ENCODE data around the gene GALNT6. TPM values are rescaled to one million over a fixed set of nuclear protein-coding genes. Genes with fewer than 3 reads are reported as not detected.
A peak's percentile ranks its signal among the peaks of the same experiment; 100 is the strongest.
"Not testable (repeated sequence)": the region's sequence is repeated elsewhere in the genome, so short reads cannot be mapped to it uniquely, and the experiment has no call there.

GALNT6 gene
- total RNA-seq, 1 experiment from 2014 or later = 9.8 TPM

DNA sequence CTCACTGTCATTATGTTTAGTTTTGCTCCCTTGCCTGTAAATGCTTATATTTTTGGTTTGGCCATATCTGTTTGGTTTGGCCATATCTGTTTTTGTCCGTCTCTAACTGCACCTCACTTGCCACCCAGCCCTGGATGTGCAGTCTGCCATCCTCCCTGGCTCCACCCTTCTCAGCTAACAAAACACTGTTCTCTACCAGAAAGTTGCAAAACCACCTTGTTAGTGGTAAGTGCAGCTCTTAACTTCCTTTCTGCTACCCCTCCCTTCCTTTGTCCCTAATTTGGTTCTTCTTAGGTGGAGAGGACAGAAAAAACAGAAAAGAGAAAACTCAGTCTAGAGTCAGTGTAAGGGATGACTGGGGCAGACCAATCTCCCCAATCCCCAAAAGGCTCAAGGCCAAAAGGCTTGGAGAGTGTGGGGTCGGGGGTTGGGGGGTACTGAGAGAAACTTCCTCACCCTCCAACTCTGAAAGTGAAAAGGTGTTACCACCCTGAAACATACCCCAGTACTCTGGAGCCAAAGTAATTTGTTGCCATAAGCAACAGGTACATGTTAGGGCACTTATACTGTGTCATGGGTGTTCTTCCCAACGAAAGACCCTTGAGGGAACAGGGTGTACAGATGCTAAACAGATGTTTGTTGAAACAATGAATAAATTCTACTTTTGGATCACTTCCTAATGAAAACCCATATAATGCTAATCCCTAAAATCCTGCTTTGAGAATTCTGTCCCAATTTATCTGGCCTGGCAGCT lies 72.2 kb downstream of the GALNT6 start:
- no peaks in the 10 kb centered on the region for H3K79me2 ChIP-seq (ENCODE audit: insufficient read depth, low read length)
- no peak overlapping the region for H3K4me2 ChIP-seq (ENCODE audit: insufficient read depth, insufficient read length, low read length)
- Mint-ChIP-seq H3K4me3 (no peak overlapping the region), H3K36me3 (ENCODE audit: insufficient read depth in 1 of 3, low read depth in 3 of 3) (peaks cover 0 to 4% (median 0%) of the 10 kb centered on the region in 3 experiments; a peak in 2 of 7 replicates), H3K27ac (peak overlapping the region in 2 of 3 experiments; percentile 19 to 97; a peak in 4 of 7 replicates), H3K9me3 (no peaks in the 10 kb centered on the region), H3K27me3 (ENCODE audit: low read depth) (no peaks in the 10 kb centered on the region), H3K4me1 (peaks cover 39 to 53% of the 10 kb centered on the region in 2 experiments)
- H3K18ac ChIP-seq (ENCODE audit: insufficient read length, low read depth, low read length) = peak overlapping the region; percentile 7
- no peak overlapping the region for H2BK5ac ChIP-seq (ENCODE audit: insufficient read length, low read length)
- no peak overlapping the region for H3K27ac ChIP-seq (ENCODE audit: insufficient read length, low read depth, low read length)
- H3K23me2 ChIP-seq (ENCODE audit: insufficient read length, low read depth, low read length, poor library complexity, severe bottlenecking) = no peaks in the 10 kb centered on the region
- no peak overlapping the region for H2AK5ac ChIP-seq (ENCODE audit: insufficient read length, low read length)
- H3K4me1 ChIP-seq (ENCODE audit: insufficient read depth, low read length) = peaks cover 11% of the 10 kb centered on the region; the same call in 1 of the 2 replicates
- TF ChIP-seq, protein P1, sequence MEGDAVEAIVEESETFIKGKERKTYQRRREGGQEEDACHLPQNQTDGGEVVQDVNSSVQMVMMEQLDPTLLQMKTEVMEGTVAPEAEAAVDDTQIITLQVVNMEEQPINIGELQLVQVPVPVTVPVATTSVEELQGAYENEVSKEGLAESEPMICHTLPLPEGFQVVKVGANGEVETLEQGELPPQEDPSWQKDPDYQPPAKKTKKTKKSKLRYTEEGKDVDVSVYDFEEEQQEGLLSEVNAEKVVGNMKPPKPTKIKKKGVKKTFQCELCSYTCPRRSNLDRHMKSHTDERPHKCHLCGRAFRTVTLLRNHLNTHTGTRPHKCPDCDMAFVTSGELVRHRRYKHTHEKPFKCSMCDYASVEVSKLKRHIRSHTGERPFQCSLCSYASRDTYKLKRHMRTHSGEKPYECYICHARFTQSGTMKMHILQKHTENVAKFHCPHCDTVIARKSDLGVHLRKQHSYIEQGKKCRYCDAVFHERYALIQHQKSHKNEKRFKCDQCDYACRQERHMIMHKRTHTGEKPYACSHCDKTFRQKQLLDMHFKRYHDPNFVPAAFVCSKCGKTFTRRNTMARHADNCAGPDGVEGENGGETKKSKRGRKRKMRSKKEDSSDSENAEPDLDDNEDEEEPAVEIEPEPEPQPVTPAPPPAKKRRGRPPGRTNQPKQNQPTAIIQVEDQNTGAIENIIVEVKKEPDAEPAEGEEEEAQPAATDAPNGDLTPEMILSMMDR (conservative IDR thresholded peaks at IDR 0.05) = no peak
- no peaks in the 10 kb centered on the region for H3K79me1 ChIP-seq (ENCODE audit: insufficient read depth, low read depth, low read length, poor library complexity, severe bottlenecking)
- no peak overlapping the region for H3K4ac ChIP-seq (ENCODE audit: low read depth, low read length)
- no peaks in the 10 kb centered on the region for H3K9me3 ChIP-seq (ENCODE audit: control insufficient read depth, low read depth, low read length)
- H3K14ac ChIP-seq (ENCODE audit: insufficient read depth, low read length) = no peak overlapping the region
- H4K8ac ChIP-seq (replicated peaks; ENCODE audit: insufficient read length, low read depth, low read length) = no peak overlapping the region
- no peak overlapping the region for H4K91ac ChIP-seq (ENCODE audit: insufficient read length, low read depth, low read length)
- H2BK15ac ChIP-seq (ENCODE audit: low read depth, low read length) = no peak overlapping the region
- H3K23ac ChIP-seq (ENCODE audit: insufficient read length, low read depth, low read length) = no peak overlapping the region
- no peak overlapping the region for H2BK120ac ChIP-seq (ENCODE audit: low read depth, low read length, poor library complexity, severe bottlenecking)
- WGBS (ENCODE audit: extremely low coverage, insufficient read length, low lambda C conversion rate) = no CpG with 5 or more reads among the region's 3 CpGs
- peak overlapping the region; percentile 57 for H2AFZ ChIP-seq (ENCODE audit: low read length)
- no peak overlapping the region for H4K5ac ChIP-seq (ENCODE audit: insufficient read length, low read depth, low read length)
- H2BK12ac ChIP-seq (ENCODE audit: insufficient read length, low read depth, low read length) = no peak overlapping the region
- no peaks in the 10 kb centered on the region for H3K27me3 ChIP-seq (ENCODE audit: insufficient read depth, low read length)
- H3K9ac ChIP-seq (ENCODE audit: extremely low read depth, insufficient read length, low read length) = no peak overlapping the region
- no peak overlapping the region for H3T11ph ChIP-seq (ENCODE audit: low read length)
- H3K56ac ChIP-seq (ENCODE audit: insufficient read length, low read depth, low read length) = no peak overlapping the region
- no peak overlapping the region for H2BK20ac ChIP-seq (ENCODE audit: low read depth, low read length, poor library complexity, severe bottlenecking)
- no peaks in the 10 kb centered on the region for H4K20me1 ChIP-seq (ENCODE audit: control insufficient read depth, insufficient read depth, insufficient read length)
- DNase-seq = no peak

DNA sequence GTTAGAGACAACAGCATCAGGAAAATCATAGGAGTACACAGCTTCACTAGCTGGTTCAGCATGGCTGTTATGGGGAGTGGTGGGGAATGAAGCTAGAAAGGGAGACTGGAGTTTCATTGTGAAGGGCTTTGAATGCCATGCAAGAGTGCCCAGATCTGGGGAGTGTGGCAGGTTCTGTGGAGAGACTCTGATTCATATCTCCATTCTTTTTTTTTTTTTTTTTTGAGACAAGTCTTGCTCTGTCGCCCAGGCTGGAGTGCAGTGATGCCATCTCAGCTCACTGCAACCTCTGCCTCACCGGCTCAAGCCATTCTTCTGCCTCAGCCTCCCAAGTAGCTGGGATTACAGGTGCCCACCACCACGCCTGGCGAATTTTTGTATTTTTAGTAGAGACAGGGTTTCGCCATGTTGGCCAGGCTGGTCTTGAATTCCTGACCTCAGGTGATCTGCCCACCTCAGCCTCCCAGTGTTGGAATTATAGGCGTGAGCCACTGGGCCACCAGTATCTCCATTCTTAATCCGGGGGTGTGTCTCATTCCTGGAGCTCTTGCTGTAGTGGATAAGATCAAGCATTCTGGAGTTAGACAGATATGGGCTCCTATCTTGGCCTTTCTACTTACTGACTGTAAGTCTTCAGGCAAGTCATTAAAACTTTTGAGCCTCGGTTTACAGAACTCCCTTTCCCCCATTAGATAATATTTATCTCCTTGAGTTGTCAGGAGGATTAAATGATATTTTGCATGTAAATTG lies 73.0 kb downstream of the GALNT6 start:
- not testable (repeated sequence) for H3K79me2 ChIP-seq (ENCODE audit: insufficient read depth, low read length); H3K79me1 ChIP-seq (ENCODE audit: insufficient read depth, low read depth, low read length, poor library complexity, severe bottlenecking); H3K4me2 ChIP-seq (ENCODE audit: insufficient read depth, insufficient read length, low read length); H2BK20ac ChIP-seq (ENCODE audit: low read depth, low read length, poor library complexity, severe bottlenecking); H2BK5ac ChIP-seq (ENCODE audit: insufficient read length, low read length); H3K9me3 Mint-ChIP-seq; H3K4ac ChIP-seq (ENCODE audit: low read depth, low read length); H3K27me3 ChIP-seq (ENCODE audit: insufficient read depth, low read length); H2AK5ac ChIP-seq (ENCODE audit: insufficient read length, low read length); DNase-seq; H3K36me3 Mint-ChIP-seq (ENCODE audit: insufficient read depth in 1 of 3, low read depth in 3 of 3); H2AFZ ChIP-seq (ENCODE audit: low read length); H3K18ac ChIP-seq (ENCODE audit: insufficient read length, low read depth, low read length); H3K4me3 Mint-ChIP-seq; H4K91ac ChIP-seq (ENCODE audit: insufficient read length, low read depth, low read length); H3K23ac ChIP-seq (ENCODE audit: insufficient read length, low read depth, low read length); H4K8ac ChIP-seq (replicated peaks; ENCODE audit: insufficient read length, low read depth, low read length); H2BK120ac ChIP-seq (ENCODE audit: low read depth, low read length, poor library complexity, severe bottlenecking); H2BK15ac ChIP-seq (ENCODE audit: low read depth, low read length); H3K23me2 ChIP-seq (ENCODE audit: insufficient read length, low read depth, low read length, poor library complexity, severe bottlenecking); H3K27ac ChIP-seq (ENCODE audit: insufficient read length, low read depth, low read length); H3K9me3 ChIP-seq (ENCODE audit: control insufficient read depth, low read depth, low read length); H4K20me1 ChIP-seq (ENCODE audit: control insufficient read depth, insufficient read depth, insufficient read length); H2BK12ac ChIP-seq (ENCODE audit: insufficient read length, low read depth, low read length); H3K14ac ChIP-seq (ENCODE audit: insufficient read depth, low read length); H3T11ph ChIP-seq (ENCODE audit: low read length); H3K56ac ChIP-seq (ENCODE audit: insufficient read length, low read depth, low read length); H3K27me3 Mint-ChIP-seq (ENCODE audit: low read depth); H4K5ac ChIP-seq (ENCODE audit: insufficient read length, low read depth, low read length); H3K9ac ChIP-seq (ENCODE audit: extremely low read depth, insufficient read length, low read length)
- WGBS (ENCODE audit: extremely low coverage, insufficient read length, low lambda C conversion rate) = no CpG with 5 or more reads among the region's 8 CpGs
- H3K4me1 Mint-ChIP-seq = peaks cover 36 to 48% of the 10 kb centered on the region in 2 experiments
- peak overlapping the region in 1 of 3 experiments; percentile 48; a peak in 2 of 7 replicates for H3K27ac Mint-ChIP-seq
- peaks cover 11% of the 10 kb centered on the region; the same call in 1 of the 2 replicates for H3K4me1 ChIP-seq (ENCODE audit: insufficient read depth, low read length)

All from H9 (cell line).